Immature natural killer cell (primary cell): ENCODE measurements around the gene DMTF1. TPM values are rescaled to one million over a fixed set of nuclear protein-coding genes. Genes with fewer than 3 reads are reported as not detected.
A peak's percentile ranks its signal among the peaks of the same experiment; 100 is the strongest.
"Not testable (repeated sequence)": the region's sequence is repeated elsewhere in the genome, so short reads cannot be mapped to it uniquely, and the experiment has no call there.

ENCODE experiments used
- DNase-seq, 3 donors: peaks; one replicate each; pipeline ENCODE4 v3.0.0; 2022; ENCODE audit warnings: mixed read lengths in 1 of 3
- H3K27ac Mint-ChIP-seq, 6 donors: one replicate each; pipeline ENCODE4 v1.8.0; 2020; ENCODE audit warnings: mixed read lengths in 6 of 6, mild to moderate bottlenecking in 5 of 6, inconsistent platforms in 4 of 6, moderate library complexity in 3 of 6
- H3K27me3 Mint-ChIP-seq, 3 donors: one replicate each; pipeline ENCODE4 v1.8.0; 2020 to 2021; ENCODE audit warnings: low read depth in 3 of 3, mild to moderate bottlenecking in 3 of 3, mixed read lengths in 3 of 3, moderate library complexity in 3 of 3, inconsistent platforms in 1 of 3
- H3K36me3 Mint-ChIP-seq, 3 donors: one replicate each; pipeline ENCODE4 v1.8.0; 2020; ENCODE audit warnings: mixed read lengths in 3 of 3, inconsistent platforms in 2 of 3, mild to moderate bottlenecking in 2 of 3
- H3K4me1 Mint-ChIP-seq, 2 donors: one replicate each; pipeline ENCODE4 v1.8.0; 2020; ENCODE audit warnings: inconsistent platforms in 2 of 2, mild to moderate bottlenecking in 2 of 2, mixed read lengths in 2 of 2, moderate library complexity in 1 of 2
- H3K4me3 Mint-ChIP-seq, 5 donors: one replicate each; pipeline ENCODE4 v1.8.0; 2020; ENCODE audit warnings: mild to moderate bottlenecking in 5 of 5, mixed read lengths in 5 of 5, inconsistent platforms in 3 of 5, moderate library complexity in 3 of 5
- H3K9me3 Mint-ChIP-seq, 6 donors: one replicate each; pipeline ENCODE4 v1.8.0; 2020; ENCODE audit warnings: mild to moderate bottlenecking in 6 of 6, mixed read lengths in 6 of 6, inconsistent platforms in 4 of 6, moderate library complexity in 3 of 6
- polyA plus RNA-seq, 3 donors: library from polyadenylated mRNA; unstranded; fragments of 300-500 nt; fragmentation: Illumina TruSeq; gene quantifications; one replicate each; pipeline ENCODE4 v1.2.3, GENCODE V29; 2021

The DMTF1 gene
- 10 to 100 TPM in 2 of 3 donors, 1 to 10 TPM in 1; 2.8 to 21.7 (median 11.7) TPM for polyA plus RNA-seq

GRCh38 chr7:87152112-87152896 lies at the start of gene DMTF1:
Gene DMTF1, plus strand, starts transcription at chr7:87152453. Its CDS starts 12,489 bp downstream, at chr7:87164942.
- Mint-ChIP-seq H3K36me3 (peaks cover 0 to 4% (median 0%) of the 10 kb centered on the region in 3 donors), H3K27me3 (peaks cover 6 to 18% (median 17%) of the 10 kb centered on the region in 3 donors), H3K4me1 (peaks cover 49 to 55% of the 10 kb centered on the region in 2 donors), H3K27ac (peak within 1 kb of the TSS; percentile 97 to 99 (median 98)), H3K4me3 (peak within 1 kb of the TSS; percentile 95 to 99 (median 97)), H3K9me3 (no peaks in the 10 kb centered on the region)
- peak; percentile 87 for DNase-seq

GRCh38 chr7:87105401-87105800 lies 46.9 kb upstream of the DMTF1 start:
- no peaks in the 10 kb centered on the region for H3K36me3 Mint-ChIP-seq
- H3K4me3 Mint-ChIP-seq: no peak overlapping the region
- no peaks in the 10 kb centered on the region for H3K9me3 Mint-ChIP-seq
- no peaks in the 10 kb centered on the region for H3K4me1 Mint-ChIP-seq
- H3K27me3 Mint-ChIP-seq: peaks cover 0 to 12% (median 3%) of the 10 kb centered on the region in 3 donors
- H3K27ac Mint-ChIP-seq: no peak overlapping the region
- DNase-seq: no peak

- H3K4me1 Mint-ChIP-seq: no peaks in the 10 kb centered on the region
- DNase-seq: no peak
- no peaks in the 10 kb centered on the region for H3K9me3 Mint-ChIP-seq
Observed at GRCh38 chr7:87106974-87107612, 45.2 kb upstream of the DMTF1 start.

GRCh38 chr7:87107949-87108776 lies 44.1 kb upstream of the DMTF1 start:
- Mint-ChIP-seq H3K27me3 (peaks cover 0 to 9% (median 3%) of the 10 kb centered on the region in 3 donors), H3K4me3 (no peak overlapping the region), H3K36me3 (no peaks in the 10 kb centered on the region), H3K9me3 (no peaks in the 10 kb centered on the region), H3K4me1 (no peaks in the 10 kb centered on the region), H3K27ac (no peak overlapping the region)
- DNase-seq: no peak

More at GRCh38 chr7:87106974-87107612, 45.2 kb upstream of the DMTF1 start:
- peaks cover 0 to 9% (median 3%) of the 10 kb centered on the region in 3 donors for H3K27me3 Mint-ChIP-seq
- H3K27ac Mint-ChIP-seq: no peak overlapping the region
- H3K4me3 Mint-ChIP-seq: no peak overlapping the region
- no peaks in the 10 kb centered on the region for H3K36me3 Mint-ChIP-seq

GRCh38 chr7:87110778-87111177 lies 41.5 kb upstream of the DMTF1 start:
- H3K9me3 Mint-ChIP-seq: no peaks in the 10 kb centered on the region
- H3K4me3 Mint-ChIP-seq: no peak overlapping the region
- DNase-seq: no peak
- H3K27ac Mint-ChIP-seq: no peak overlapping the region
- no peaks in the 10 kb centered on the region for H3K4me1 Mint-ChIP-seq
- peaks cover 0 to 6% (median 3%) of the 10 kb centered on the region in 3 donors for H3K27me3 Mint-ChIP-seq
- peaks cover 0 to 1% (median 0%) of the 10 kb centered on the region in 3 donors for H3K36me3 Mint-ChIP-seq

- Mint-ChIP-seq H3K27ac (no peak overlapping the region), H3K9me3 (no peaks in the 10 kb centered on the region)
Observed at GRCh38 chr7:87111877-87112276, 40.4 kb upstream of the DMTF1 start.

GRCh38 chr7:87113077-87113476 lies 39.2 kb upstream of the DMTF1 start:
- no peak overlapping the region for H3K27ac Mint-ChIP-seq
- no peaks in the 10 kb centered on the region for H3K4me1 Mint-ChIP-seq
- H3K4me3 Mint-ChIP-seq: no peak overlapping the region
- peaks cover 0 to 4% (median 3%) of the 10 kb centered on the region in 3 donors for H3K27me3 Mint-ChIP-seq
- no peaks in the 10 kb centered on the region for H3K9me3 Mint-ChIP-seq
- DNase-seq: no peak
- peaks cover 0 to 3% (median 0%) of the 10 kb centered on the region in 3 donors for H3K36me3 Mint-ChIP-seq

More at GRCh38 chr7:87111877-87112276, 40.4 kb upstream of the DMTF1 start:
- Mint-ChIP-seq H3K36me3 (peaks cover 0 to 3% (median 0%) of the 10 kb centered on the region in 3 donors), H3K27me3 (peaks cover 0 to 6% (median 3%) of the 10 kb centered on the region in 3 donors), H3K4me1 (no peaks in the 10 kb centered on the region), H3K4me3 (no peak overlapping the region)
- DNase-seq: no peak

GRCh38 chr7:87113904-87114303 lies 38.3 kb upstream of the DMTF1 start:
- not testable (repeated sequence) for H3K36me3 Mint-ChIP-seq, H3K27ac Mint-ChIP-seq, DNase-seq, H3K4me1 Mint-ChIP-seq, H3K4me3 Mint-ChIP-seq, H3K9me3 Mint-ChIP-seq, H3K27me3 Mint-ChIP-seq

- not testable (repeated sequence) for DNase-seq, H3K4me3 Mint-ChIP-seq, H3K36me3 Mint-ChIP-seq, H3K27ac Mint-ChIP-seq, H3K9me3 Mint-ChIP-seq, H3K27me3 Mint-ChIP-seq, H3K4me1 Mint-ChIP-seq
Observed at GRCh38 chr7:87115772-87116171, 36.5 kb upstream of the DMTF1 start.

- peaks cover 0 to 3% (median 0%) of the 10 kb centered on the region in 3 donors for H3K36me3 Mint-ChIP-seq
- H3K27ac Mint-ChIP-seq: no peak overlapping the region
- no peak overlapping the region for H3K4me3 Mint-ChIP-seq
Observed at GRCh38 chr7:87116315-87116714, 35.9 kb upstream of the DMTF1 start.

GRCh38 chr7:87119581-87119980 lies 32.7 kb upstream of the DMTF1 start:
- Mint-ChIP-seq H3K9me3 (no peaks in the 10 kb centered on the region), H3K4me1 (no peaks in the 10 kb centered on the region), H3K27ac (no peak overlapping the region), H3K27me3 (no peaks in the 10 kb centered on the region), H3K4me3 (no peak overlapping the region), H3K36me3 (peaks cover 0 to 3% (median 0%) of the 10 kb centered on the region in 3 donors)
- DNase-seq: no peak

More at GRCh38 chr7:87116315-87116714, 35.9 kb upstream of the DMTF1 start:
- Mint-ChIP-seq H3K9me3 (no peaks in the 10 kb centered on the region), H3K27me3 (peaks cover 0 to 3% (median 0%) of the 10 kb centered on the region in 3 donors), H3K4me1 (no peaks in the 10 kb centered on the region)
- DNase-seq: no peak

GRCh38 chr7:87123105-87123504 lies 29.1 kb upstream of the DMTF1 start:
- peaks cover 0 to 3% (median 0%) of the 10 kb centered on the region in 3 donors for H3K27me3 Mint-ChIP-seq
- no peak for DNase-seq
- no peak overlapping the region for H3K4me3 Mint-ChIP-seq
- H3K4me1 Mint-ChIP-seq: no peaks in the 10 kb centered on the region
- H3K36me3 Mint-ChIP-seq: no peaks in the 10 kb centered on the region
- no peak overlapping the region for H3K27ac Mint-ChIP-seq
- H3K9me3 Mint-ChIP-seq: no peaks in the 10 kb centered on the region

- H3K27ac Mint-ChIP-seq: no peak overlapping the region
- H3K36me3 Mint-ChIP-seq: no peaks in the 10 kb centered on the region
- H3K4me3 Mint-ChIP-seq: no peak overlapping the region
- H3K4me1 Mint-ChIP-seq: no peaks in the 10 kb centered on the region
- no peaks in the 10 kb centered on the region for H3K9me3 Mint-ChIP-seq
- peaks cover 0 to 3% (median 0%) of the 10 kb centered on the region in 3 donors for H3K27me3 Mint-ChIP-seq
- no peak for DNase-seq
Observed at GRCh38 chr7:87127019-87127418, 25.2 kb upstream of the DMTF1 start.
